AG04449 (cell line): Measurements from ENCODE around the gene ARHGDIA.

Experiments
- CTCF ChIA-PET: fragments of 350-600 bp; formaldehyde crosslinking; extraction: SDS; loops from one replicate; lab custom pipeline; 2021; ENCODE audit warnings: antibody characterized with exemption; lab: Yijun Ruan, JAX
- POLR2A ChIA-PET: fragments of 400-600, 350-600 bp; formaldehyde crosslinking; extraction: SDS; loops from one replicate; lab custom pipeline; 2020; ENCODE audit warnings: antibody characterized with exemption, inconsistent platforms; lab: Yijun Ruan, JAX
- DNase-seq: peaks from one replicate; pipeline ENCODE4 v3.0.0-alpha.2; 2010; ENCODE audit warnings: low read depth, low spot score
- H3K4me3 ChIP-seq: 2 replicates; pipeline ENCODE4 v1.5.1; 2011; ENCODE audit warnings: low read depth, mild to moderate bottlenecking, control low read depth, low read length
- CTCF ChIP-seq: IDR thresholded peaks from one replicate; pipeline ENCODE4 v1.5.1; 2011; ENCODE audit warnings: mild to moderate bottlenecking, moderate library complexity, low read length, control low read depth, inconsistent platforms; ENCODE audit not compliant: insufficient read depth; ENCODE audit errors: missing control alignments

The ARHGDIA gene

GRCh38 chr17:81866440-81867169 lies 4.5 kb downstream of the ARHGDIA start:
- CTCF ChIA-PET = interaction anchor here (0.8 kb wide), 1 partner anchor 131 kb away, joined by 3 read pairs; no protein-coding TSS in a partner anchor
- no peak overlapping the region for H3K4me3 ChIP-seq
- POLR2A ChIA-PET = interaction anchor here (1.0 to 1.6 kb wide), 2 partner anchors 11 to 163 kb away, joined by 3 to 4 read pairs; partner anchors contain the start of gene MRPL12
- DNase-seq = no peak
- no peak for TF ChIP-seq CTCF

- no peak overlapping the region for H3K4me3 ChIP-seq
- ChIA-PET CTCF (interaction anchor here (0.6 kb wide), 1 partner anchor 26 kb away, joined by 3 read pairs; no protein-coding TSS in a partner anchor), POLR2A (interaction anchor here (1.0 to 1.6 kb wide), 3 partner anchors 10 to 182 kb away, joined by 3 to 4 read pairs (median 3); partner anchors contain the start of genes ARL16, HGS and MRPL12)
- TF ChIP-seq CTCF = no peak
- no peak for DNase-seq
These were observed 5.3 kb downstream of the ARHGDIA start for GRCh38 chr17:81865733-81866439.

- ChIA-PET CTCF (interaction anchor here (0.6 kb wide), 1 partner anchor 27 kb away, joined by 3 read pairs; no protein-coding TSS in a partner anchor), POLR2A (interaction anchor here (1.1 to 1.6 kb wide), 3 partner anchors 11 to 181 kb away, joined by 3 to 4 read pairs (median 4); partner anchors contain the start of genes ARL16, HGS and MRPL12)
- no peak for TF ChIP-seq CTCF
- DNase-seq = no peak
- H3K4me3 ChIP-seq = no peak overlapping the region
These were observed 5.8 kb downstream of the ARHGDIA start for GRCh38 chr17:81865358-81865732.

GRCh38 chr17:81863833-81864768 lies 7.0 kb downstream of the ARHGDIA start:
- ChIA-PET POLR2A (interaction anchor here (1.2 kb wide), 1 partner anchor 9 kb away, joined by 4 read pairs; no protein-coding TSS in a partner anchor), CTCF (interaction anchor here (3.3 kb wide), 1 partner anchor 129 kb away, joined by 16 read pairs; no protein-coding TSS in a partner anchor)
- DNase-seq = no peak
- TF ChIP-seq CTCF = no peak
- H3K4me3 ChIP-seq = no peak overlapping the region

- CTCF ChIA-PET = interaction anchor here (0.7 to 3.3 kb wide), 2 partner anchors 128 to 150 kb away, joined by 3 to 16 read pairs; no protein-coding TSS in a partner anchor
- POLR2A ChIA-PET = no interaction called here
- H3K4me3 ChIP-seq = no peak overlapping the region
These were observed 7.9 kb downstream of the ARHGDIA start for GRCh38 chr17:81863123-81863675.

More at GRCh38 chr17:81863123-81863675, 7.9 kb downstream of the ARHGDIA start:
- no peak for DNase-seq
- no peak for TF ChIP-seq CTCF
